ENCODE data around the gene NOL12.

The NOL12 gene

GRCh38 chr22:37742376-37743171, 56.4 kb downstream of the NOL12 start:
- no peak for DNase-seq

Measured in hypothalamus (tissue), 51 donors.